K562 treated with DMSO at 1 percent for 4 hours (cell line): ENCODE measurements around the gene TMEFF1. TPM values are rescaled to one million over a fixed set of nuclear protein-coding genes. Genes with fewer than 3 reads are reported as not detected.

Experiments used
- total RNA-seq: library from RNA; unstranded; fragments of 300-600 nt; gene quantifications from 2 replicates; pipeline ENCODE4 v1.2.3, GENCODE V29; 2022; ENCODE audit not compliant: insufficient read depth

TMEFF1 gene
- total RNA-seq: not detected in 2 replicates

GRCh38 chr9:100472788-100473275, at the start of gene TMEFF1:
Gene TMEFF1 (plus strand): TSS chr9:100473149. CDS start chr9:100473545, 396 bp downstream.

GRCh38 chr9:100426530-100427365, 46.2 kb upstream of the TMEFF1 start, which contains the start of gene MSANTD3:
Gene MSANTD3 (plus strand): TSS chr9:100427143. CDS start chr9:100441939, 14,796 bp downstream.

GRCh38 chr9:100577776-100578448, 105.0 kb downstream of the TMEFF1 start, which contains the start of gene CAVIN4:
Gene CAVIN4 (plus strand): TSS chr9:100578079. CDS start chr9:100578144, 65 bp downstream.

Other genes with a start within 250 kb of the TMEFF1 start
- gene TEX10, start 120.2 kb upstream of the TMEFF1 start, total RNA-seq: 13.9 and 16.2 TPM in 2 replicates
- gene MSANTD3, start 46.0 kb upstream of the TMEFF1 start, total RNA-seq: 14.3 and 19.2 TPM in 2 replicates
- gene CAVIN4, start 104.9 kb downstream of the TMEFF1 start, total RNA-seq: not detected in 2 replicates